Measurements from ENCODE around the gene C11orf87.

Gene C11orf87

DNA sequence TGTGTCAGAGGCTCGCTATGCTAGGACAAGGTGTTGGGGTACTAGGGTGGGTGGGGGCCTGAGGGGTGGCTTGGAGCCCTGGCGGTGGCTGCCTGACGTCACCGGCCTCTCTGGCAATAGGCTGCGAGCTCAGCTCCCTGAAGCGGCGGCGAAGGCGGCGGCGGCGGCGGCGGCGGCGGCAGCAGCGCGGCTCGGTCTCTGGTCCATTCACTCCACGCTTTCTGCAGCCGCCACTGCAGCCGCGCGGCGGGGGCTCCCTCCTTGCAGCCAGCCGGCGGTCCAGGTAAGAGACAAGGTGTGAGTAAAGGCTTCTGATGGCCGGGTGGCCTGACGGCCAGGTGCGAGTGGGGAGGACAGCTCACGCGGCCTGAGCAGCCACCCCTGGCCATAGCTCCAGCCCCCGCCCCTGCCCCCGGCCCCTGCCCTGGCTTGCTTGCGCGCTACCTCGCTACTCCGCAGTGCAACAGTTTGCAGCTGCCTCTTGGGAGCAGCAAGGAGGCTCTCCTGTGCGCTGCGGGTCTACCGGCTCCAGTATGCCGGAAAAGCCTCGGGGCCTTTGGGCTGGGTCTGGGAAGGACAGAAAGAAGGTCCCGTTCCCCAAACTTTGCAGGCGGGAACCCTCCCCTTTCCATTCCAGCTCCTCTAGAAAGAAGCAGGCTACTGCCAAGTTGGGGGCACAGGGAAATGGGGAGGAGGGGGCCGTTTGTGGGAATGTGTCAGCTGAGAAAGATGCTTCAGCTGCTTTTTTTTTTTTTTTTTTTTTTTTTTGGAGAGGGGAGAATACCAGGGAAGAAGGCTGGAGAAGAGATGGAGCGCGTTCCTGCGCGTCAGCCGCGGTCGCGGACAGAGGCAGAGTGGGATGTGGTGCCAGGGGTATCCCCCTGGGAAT lies at the start of gene C11orf87:
TSS of gene C11orf87 (plus strand) at position 210 of the 889 bp plus-strand sequence. CDS start 1,444 bp downstream, outside the sequence.
- DNase-seq, result peak in 1 of 14 donors; percentile 42

DNA sequence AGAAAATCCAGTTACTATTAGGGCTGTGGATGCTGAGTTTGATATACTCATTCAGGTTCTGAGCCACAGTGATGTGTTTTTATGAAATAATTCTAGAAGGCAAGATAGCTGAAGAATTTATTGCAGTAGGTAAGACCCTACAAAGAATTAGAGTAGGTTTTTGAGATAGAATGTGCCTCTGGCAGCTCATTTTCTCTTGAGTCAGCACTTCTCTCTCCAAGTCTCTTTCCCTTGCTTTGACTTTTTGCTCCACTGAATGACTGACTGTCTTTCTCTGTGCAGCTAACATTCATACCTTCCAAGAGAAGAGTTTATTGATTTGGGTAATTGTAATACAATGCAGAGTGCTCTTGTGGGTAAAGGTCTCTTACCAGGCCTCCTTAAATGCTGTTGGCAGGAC lies 48.0 kb upstream of the C11orf87 start:
- DNase-seq, result no peak

DNA sequence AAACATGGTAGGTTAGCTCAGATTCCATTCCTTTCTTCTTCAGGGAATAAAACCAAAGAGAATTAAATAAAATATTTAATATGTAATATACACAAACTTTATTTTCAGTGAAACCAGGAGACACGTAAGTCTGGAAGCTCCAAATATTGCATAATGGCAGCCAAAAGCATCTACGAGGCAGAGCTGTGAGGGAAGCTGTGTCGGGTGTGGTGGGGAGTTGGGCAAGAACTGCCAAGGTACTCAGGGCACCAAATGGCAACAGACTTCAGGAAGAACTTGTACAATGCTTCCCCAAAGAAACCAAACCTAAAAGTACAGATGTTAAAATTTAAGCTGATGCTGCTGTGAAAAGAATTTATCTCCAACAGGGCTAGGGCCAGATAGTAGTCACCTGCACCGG lies 47.5 kb upstream of the C11orf87 start:
- DNase-seq, result no peak

DNA sequence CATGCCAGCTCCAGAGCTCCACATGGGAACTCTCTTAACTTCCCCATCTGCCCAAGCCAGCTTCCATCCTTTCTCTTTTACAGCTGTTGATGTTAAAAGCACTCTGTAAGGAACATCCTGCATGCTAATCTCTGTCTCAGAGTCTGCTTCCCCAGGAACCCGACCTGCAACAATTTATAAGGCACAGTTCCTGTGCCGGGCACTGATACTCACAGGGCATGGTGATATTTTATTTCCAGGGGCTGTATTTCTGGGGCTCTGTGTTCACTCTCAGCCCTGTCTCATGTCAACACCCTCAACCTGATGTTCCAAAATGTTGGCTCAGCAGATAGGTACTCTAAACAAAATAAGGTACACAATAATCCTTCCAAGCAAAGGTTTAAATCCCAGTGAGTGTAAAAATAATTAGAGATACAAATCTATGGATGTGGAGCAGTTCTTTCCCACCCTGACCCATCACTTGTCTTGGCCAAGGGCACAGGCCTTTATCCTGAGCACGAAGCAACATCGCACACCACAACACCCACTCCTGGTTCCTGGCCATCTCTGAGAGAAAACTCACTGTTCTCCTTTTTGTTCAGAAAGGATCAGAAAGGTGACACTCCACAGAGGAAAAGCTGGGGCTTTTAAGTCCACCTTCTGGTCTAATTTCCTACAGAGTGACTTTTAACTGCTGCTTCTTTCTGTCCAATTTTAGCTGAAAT lies 44.8 kb upstream of the C11orf87 start:
- DNase-seq, result no peak

DNA sequence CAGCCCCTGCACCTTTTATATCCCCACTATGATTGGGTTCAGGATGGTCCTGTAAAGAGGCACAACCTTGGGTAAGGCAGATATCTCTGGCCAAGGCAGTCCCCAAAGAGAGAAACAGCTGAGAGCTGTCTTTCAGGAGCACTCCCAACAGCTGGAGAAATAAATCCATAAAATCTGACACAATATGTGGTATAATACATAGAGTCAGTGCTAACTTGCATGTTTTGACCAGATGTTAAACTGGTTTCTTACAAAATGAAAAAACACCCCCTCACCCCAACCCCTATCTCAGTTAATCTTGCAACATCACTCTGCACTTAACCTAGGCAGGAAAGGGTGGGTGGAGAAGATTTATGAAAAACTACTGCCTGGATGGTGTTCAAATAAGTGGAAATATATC lies 44.0 kb upstream of the C11orf87 start:
- no peak for DNase-seq

DNA sequence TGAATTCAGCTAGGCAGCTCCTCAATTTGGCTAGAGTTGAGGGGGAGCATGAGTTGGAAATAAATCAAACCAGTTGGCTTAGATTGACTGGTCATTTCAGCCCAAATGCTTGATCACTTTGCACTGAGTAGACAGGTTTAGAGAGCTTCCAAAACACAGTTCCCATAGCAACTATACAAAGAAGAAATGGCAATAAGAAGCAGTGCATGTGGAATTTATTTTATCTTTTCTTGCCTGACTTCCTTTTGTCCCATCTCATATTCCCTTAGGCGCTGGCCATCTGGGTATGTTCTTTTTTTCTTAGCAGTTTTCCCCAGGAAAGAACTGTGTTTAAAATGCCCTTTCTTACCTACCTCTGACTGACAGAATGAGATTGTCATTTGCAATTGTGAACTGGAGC lies 38.7 kb upstream of the C11orf87 start:
- no peak for DNase-seq

DNA sequence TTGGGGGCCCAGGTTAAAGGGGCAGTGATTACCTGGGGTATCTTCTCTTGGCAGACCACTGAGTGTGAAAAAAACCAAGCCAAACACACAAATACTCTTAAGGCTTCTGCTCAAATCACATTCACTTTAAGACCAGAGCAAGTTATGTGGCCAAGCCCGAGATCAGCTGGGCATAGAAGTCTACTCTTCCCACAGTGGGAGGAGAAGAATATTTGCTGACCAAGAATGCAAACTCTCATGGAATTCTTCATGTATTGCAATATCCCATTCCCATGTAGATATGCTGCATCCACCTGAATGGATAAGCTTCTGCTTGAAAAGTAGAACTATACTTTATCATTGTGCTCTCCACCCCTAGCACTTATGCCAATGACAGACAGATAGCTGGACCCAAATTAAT lies 37.1 kb upstream of the C11orf87 start:
- no peak for DNase-seq

DNA sequence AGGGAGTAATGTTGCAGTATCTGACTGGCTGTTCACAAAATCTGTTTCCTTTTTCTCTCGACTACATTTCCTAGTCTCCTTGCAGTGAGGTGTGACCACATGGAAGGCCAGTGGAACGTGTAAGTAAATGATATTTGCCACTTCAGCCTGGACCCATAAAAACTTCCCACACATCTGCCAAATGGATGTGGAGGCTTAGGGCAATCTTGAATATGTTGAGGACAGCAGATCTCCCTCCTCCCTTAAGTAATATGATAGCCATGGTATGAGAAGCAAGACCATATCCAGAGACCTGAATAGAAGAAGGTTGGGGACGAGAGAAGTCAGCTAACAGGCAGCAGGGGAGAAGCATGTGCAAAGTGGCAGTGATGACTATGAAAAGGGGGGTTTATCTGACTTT lies 33.0 kb upstream of the C11orf87 start:
- DNase-seq, result no peak

DNA sequence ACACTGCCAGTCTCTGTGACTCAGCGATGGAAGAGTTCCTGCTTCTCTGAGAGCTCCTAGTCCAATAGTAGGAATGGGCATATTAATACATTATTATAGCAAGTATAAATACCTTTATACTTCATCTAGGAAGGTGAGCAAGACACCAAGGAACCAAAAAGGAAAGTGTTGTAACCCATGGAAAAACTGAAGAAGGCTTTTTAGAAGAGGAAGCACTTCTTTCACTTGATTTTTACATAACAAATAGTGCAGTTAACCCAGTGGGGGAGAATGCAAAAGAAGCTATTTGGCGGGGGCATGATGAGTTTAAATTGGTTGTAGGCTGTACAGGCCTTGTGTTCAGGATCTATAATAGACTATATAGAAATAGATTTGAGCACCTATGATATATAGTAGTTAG lies 31.2 kb upstream of the C11orf87 start:
- DNase-seq, result no peak

DNA sequence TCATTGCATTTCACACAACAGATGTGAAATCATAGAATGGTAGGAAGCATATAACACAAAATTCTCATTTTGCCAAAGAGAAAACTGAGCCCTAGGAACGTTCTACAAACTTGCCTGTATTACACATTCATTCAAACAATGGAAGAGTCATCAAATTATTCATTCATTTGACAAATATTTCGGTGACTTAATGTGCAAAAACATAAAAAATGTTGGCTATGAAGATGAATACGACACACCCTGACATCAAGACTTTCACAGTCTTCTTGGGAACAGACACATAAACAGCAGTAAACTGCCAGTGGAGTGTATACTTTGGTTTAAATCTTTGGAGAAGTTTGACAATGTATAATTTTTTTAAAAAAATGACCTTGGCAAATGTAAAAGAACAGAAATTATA lies 20.4 kb upstream of the C11orf87 start:
- DNase-seq, result no peak

DNA sequence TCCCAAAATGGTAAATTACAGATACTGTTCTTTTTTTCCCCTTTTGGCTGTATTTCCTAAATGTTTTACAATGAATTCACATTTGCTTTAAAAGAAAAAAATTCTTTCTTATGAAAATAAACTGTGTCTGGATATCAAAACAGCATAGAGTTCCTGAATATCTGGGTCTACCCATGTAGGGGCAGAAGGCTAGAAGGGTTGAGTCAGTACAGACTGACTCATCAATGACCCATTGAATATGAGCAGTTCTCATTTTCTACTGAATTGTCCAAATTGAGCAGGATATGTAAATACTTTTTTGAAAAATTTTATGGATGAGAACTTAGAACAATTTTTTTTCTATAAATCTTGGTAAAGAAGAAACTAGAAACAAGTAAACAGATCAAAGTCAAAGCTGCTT lies 16.3 kb upstream of the C11orf87 start:
- no peak for DNase-seq

DNA sequence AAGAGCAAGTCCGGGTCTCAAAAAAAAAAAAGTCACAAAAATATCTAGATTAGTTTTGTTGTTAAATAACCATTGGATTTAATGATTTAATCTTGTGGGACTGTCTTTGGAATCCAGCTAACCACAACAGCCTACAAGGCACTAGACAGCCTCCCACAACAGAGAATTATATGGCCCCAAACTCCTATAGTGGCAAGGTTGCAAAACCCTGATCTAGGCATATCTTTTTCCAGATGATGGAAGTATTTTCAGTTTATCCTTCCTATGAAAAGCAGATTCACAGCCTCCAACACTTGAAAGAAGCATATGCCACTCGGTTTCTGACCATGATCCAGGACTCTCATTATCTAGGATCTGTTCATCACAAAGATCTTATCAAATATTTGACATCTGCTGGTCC lies 5.4 kb upstream of the C11orf87 start:
- DNase-seq, result no peak

DNA sequence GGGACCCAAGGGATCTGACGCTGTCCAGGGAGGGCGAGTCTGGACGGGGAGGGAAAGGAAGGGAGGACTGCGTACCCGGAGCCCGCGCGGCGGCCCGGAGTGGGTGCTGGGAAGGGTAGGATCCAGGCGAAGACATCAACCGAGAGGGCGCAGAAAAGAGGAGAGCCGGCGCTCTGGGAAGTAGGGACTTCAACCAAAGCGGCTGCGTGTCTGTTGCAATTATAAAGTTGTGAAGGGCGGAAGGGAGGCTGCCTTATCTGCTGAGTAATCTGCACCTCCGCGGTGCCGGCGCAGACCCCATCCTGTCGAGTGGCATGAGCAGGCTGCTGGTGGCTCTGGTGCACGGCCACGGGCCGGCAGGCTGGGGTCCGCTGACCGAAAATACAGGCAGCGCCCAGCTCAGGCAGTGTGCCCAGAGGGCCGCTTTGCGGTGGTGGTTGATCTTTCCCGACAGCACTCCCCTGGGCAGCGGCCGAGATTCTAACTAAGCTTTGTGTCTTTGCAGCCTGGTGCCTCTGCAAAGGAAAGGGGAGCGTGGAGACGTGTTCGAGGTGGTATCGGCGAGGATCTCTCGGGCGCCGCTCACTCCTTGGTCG lies 978 bp downstream of the C11orf87 start:
- DNase-seq, result peak in 4 of 14 donors; percentile 6 to 57 (median 16)

DNA sequence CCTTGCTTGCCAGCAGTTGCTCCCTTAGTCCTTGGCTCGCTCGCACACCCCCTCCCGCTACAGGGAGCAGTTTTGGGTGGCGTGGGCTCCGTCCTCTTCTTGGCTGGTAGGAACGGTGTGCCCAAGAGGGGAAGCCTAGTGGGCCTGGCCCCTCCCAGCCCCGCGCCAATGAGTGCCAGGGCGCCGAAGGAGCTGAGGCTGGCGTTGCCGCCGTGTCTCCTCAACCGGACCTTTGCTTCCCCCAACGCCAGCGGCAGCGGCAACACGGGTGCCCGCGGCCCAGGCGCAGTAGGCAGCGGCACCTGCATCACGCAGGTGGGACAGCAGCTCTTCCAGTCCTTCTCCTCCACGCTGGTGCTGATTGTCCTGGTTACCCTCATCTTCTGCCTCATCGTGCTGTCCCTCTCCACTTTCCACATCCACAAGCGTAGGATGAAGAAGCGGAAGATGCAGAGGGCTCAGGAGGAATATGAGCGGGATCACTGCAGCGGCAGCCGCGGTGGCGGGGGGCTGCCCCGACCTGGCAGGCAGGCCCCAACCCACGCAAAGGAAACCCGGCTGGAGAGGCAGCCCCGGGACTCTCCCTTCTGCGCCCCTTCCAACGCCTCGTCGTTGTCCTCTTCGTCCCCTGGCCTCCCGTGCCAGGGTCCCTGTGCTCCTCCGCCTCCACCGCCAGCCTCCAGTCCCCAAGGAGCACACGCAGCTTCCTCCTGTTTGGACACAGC lies 1.6 kb downstream of the C11orf87 start:
- peak in 1 of 14 donors; percentile 18 for DNase-seq

DNA sequence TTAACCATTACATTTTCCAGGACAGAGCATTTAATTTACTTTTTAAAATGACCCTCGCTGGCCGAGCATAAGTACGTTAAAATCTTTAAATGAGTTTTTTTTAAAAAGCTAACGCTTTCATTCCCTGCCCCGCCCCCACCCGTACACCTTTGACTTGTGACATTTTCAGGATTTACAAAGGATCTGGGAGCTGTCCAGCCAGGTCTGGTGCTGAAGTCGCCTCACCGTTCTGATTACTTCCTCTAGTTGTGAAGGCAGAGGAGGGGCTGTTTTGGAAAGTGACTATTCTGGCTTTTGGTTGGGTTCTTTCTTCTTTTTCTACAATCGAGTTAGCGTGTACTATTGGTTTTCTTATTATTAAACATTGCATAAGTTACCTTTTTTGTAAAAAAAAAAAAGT lies 2.9 kb downstream of the C11orf87 start:
- no peak for DNase-seq

DNA sequence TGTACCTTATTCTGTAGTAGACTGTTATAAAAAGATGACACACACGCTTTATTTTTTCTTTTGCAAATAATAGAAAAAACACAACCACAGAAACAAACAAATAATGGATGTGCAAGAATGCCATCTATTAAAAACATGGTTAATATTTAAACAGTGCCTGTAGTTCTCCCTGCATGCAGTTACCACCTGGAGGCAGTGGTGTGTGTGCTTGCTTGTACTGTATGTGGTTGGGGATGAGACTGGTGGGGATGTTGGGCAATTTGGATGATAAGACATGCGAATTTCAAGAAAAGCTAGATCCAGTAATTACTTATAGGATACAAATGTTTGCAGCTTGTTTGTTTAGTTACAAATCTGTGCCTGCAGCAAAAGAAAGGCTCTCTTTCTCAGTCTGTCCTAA lies 3.6 kb downstream of the C11orf87 start:
- no peak for DNase-seq

DNA sequence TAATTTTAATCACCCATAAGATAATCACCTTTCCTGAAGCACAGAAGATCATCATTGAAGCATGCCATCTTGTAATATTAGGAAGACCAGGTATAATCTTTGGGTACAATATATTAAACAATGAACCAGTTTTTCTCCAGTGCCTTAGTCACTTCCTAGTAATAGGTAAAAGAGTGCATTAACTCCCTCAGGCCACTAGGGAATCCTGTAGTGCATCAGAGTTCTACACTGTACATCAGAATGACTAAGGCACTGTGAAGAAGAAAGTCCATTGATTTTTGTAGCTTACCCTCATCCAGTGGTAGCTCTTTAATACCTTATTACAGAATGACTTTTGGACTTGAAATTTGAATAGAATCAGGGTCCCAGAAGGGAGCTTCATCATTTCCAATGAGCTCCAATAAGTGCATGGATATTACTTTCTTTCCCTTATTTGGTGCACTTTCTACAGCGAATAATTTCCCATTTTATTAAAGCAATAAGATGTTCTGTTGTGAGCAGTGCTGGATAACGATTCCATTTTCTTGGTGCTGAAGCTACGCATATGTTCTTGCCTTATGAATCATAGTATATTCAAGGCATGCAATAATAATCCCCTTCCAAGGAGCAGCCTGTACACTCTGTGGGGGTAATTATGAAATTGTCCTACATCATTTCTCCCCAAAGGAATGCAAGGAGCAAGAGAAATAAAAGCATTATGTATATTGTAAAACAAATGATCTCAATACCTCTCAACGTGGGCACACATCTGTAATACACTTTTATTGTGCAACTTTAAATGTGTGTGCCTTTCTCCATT lies 4.7 kb downstream of the C11orf87 start:
- no peak for DNase-seq

DNA sequence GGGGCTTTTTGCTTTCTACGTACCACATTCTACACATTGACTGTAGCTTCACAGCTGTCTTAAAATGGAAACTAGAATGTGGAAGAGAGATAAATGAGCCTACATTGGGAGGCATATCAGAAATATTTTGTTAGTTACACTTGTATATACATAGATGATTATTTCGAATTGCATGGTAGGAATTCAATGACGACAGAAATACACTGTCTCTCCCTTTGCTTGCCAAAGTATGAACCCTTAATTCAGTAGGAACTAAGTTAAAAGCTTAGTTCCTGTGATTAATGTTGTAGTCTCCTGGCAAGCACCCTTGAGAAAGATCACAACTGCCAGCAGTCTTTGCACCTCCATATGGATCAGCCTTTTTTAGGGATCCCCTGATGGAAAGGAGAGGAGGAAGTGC lies 10.1 kb downstream of the C11orf87 start:
- no peak for DNase-seq

DNA sequence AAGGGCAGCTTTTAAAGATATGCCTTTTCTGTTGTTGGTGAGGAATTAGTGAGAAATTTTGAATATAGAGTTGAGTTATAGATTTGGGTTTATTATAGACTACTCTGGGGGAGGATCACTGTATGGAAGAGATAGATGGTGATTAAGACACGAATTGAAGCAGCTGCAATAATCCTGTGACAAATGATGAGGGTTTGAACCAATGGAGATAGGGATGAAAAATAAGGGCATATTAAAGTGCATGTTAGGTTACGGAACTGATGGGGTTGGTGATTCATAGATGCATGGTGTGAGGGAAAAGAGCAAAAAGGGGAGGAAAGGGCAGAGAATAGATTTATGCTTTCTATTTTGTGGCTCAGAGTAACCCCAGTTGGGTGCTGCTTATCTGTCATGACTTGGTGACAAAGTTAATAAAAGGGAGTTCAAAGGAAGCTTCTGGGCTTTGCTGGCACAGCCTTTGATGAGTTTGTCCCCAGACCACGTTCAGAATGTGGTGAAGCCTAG lies 11.8 kb downstream of the C11orf87 start:
- DNase-seq, result no peak

DNA sequence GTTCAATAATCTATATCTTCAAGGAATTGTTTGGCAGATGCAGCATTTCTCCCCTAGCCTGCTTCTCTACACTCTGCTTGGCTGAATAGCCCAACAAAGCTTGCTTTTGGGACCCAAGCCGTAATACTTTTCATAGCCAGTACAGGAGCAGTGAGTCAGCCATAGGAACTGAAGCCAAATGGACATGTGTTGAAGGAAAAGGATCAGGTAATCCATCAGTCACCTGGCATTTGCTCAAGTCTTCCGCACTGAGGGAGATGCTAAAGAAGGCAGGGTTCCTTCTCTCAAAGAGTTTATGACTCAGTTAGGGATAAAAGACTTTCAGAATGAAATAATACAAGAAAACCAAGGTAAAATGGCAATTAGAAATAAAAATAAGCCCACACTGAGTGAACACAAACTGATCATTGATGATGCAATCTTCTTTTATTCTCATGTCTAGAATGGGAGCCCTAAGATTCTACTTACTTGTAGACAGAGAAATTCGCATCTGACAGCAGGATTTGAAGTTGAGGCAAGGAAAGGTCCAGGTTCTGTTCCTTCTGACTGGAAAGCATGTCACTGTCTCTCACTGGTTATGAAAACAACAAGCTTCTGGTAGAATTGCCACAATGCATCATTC lies 13.2 kb downstream of the C11orf87 start:
- DNase-seq, result peak in 1 of 14 donors; percentile 88

DNA sequence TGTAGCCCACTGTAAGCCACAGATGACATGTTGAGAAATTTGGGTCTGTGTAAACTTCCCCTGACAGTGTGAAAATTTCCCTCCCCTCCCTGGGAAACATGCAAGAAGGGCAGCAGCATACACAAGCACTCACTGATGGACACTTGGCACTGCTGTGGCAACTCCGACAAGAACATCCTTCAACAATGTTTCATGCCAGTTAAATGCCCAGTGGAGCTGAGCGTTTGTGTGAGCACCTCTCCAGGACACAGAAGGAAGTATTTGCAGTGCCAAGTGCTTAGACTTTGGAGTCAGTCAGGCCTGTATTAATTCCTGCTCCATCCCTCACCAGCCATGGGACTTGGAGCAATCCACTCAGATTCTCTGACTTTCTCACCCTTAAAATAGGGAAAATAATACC lies 17.7 kb downstream of the C11orf87 start:
- DNase-seq, result peak in 2 of 14 donors; percentile 2 to 18
